Measurements from ENCODE around the gene PPP2R5C. TPM values are rescaled to one million over a fixed set of nuclear protein-coding genes. Genes with fewer than 3 reads are reported as not detected.

PPP2R5C gene
- polyA plus RNA-seq, 1 donor from 2014 or later: 111 TPM

DNA sequence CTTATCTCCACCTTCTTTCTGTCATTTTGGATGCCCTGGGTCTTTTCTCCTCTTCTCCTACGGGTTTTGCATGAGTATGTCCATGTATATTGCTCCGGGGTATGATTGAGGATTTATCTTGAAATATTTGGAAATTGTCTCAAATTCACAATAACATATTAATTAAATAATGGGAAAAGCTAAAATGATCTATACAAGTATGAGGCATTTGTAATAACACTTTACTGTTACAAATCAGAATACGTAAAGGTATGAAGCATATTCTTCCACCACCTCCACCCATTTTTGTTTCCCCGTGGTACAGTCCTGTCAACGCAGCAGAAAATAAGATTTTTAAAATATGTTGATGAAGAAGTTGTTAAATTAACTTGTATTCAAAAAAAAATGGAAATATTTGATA lies 91.3 kb downstream of the PPP2R5C start:
- Histone ChIP-seq H3K9ac (ENCODE audit: low read length) (no peak overlapping the region), H2AFZ (ENCODE audit: low read depth, low read length) (no peak overlapping the region), H3K79me2 (replicated peaks; ENCODE audit: insufficient read depth, low read length) (peaks cover 44% of the 10 kb centered on the region), H3F3A (ENCODE audit: insufficient read depth, low read length, poor library complexity, severe bottlenecking) (no peaks in the 10 kb centered on the region), H3K9me2 (ENCODE audit: insufficient read depth, low read length) (no peaks in the 10 kb centered on the region), H3K4me2 (ENCODE audit: low read length) (no peak overlapping the region), H3K9me3 (ENCODE audit: low read length) (no peaks in the 10 kb centered on the region), H3K27me3 (ENCODE audit: insufficient read depth, low read depth, low read length) (no peaks in the 10 kb centered on the region), H4K20me1 (ENCODE audit: insufficient read depth) (no peaks in the 10 kb centered on the region), H3K4me3 (ENCODE audit: low read length) (no peak overlapping the region), H3K36me3 (ENCODE audit: insufficient read depth, low read length) (peaks cover 5% of the 10 kb centered on the region), H3K27ac (ENCODE audit: low read length) (no peak overlapping the region)
- no peak for TF ChIP-seq MXI1 (conservative IDR thresholded peaks at IDR 0.05; ENCODE audit: poor library complexity, severe bottlenecking)
- TF ChIP-seq, protein P1, sequence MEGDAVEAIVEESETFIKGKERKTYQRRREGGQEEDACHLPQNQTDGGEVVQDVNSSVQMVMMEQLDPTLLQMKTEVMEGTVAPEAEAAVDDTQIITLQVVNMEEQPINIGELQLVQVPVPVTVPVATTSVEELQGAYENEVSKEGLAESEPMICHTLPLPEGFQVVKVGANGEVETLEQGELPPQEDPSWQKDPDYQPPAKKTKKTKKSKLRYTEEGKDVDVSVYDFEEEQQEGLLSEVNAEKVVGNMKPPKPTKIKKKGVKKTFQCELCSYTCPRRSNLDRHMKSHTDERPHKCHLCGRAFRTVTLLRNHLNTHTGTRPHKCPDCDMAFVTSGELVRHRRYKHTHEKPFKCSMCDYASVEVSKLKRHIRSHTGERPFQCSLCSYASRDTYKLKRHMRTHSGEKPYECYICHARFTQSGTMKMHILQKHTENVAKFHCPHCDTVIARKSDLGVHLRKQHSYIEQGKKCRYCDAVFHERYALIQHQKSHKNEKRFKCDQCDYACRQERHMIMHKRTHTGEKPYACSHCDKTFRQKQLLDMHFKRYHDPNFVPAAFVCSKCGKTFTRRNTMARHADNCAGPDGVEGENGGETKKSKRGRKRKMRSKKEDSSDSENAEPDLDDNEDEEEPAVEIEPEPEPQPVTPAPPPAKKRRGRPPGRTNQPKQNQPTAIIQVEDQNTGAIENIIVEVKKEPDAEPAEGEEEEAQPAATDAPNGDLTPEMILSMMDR (IDR thresholded peaks at IDR 0.05; ENCODE audit: poor library complexity, severe bottlenecking): no peak
- TF ChIP-seq RAD21 (conservative IDR thresholded peaks at IDR 0.05): no peak
- TF ChIP-seq, protein P2, sequence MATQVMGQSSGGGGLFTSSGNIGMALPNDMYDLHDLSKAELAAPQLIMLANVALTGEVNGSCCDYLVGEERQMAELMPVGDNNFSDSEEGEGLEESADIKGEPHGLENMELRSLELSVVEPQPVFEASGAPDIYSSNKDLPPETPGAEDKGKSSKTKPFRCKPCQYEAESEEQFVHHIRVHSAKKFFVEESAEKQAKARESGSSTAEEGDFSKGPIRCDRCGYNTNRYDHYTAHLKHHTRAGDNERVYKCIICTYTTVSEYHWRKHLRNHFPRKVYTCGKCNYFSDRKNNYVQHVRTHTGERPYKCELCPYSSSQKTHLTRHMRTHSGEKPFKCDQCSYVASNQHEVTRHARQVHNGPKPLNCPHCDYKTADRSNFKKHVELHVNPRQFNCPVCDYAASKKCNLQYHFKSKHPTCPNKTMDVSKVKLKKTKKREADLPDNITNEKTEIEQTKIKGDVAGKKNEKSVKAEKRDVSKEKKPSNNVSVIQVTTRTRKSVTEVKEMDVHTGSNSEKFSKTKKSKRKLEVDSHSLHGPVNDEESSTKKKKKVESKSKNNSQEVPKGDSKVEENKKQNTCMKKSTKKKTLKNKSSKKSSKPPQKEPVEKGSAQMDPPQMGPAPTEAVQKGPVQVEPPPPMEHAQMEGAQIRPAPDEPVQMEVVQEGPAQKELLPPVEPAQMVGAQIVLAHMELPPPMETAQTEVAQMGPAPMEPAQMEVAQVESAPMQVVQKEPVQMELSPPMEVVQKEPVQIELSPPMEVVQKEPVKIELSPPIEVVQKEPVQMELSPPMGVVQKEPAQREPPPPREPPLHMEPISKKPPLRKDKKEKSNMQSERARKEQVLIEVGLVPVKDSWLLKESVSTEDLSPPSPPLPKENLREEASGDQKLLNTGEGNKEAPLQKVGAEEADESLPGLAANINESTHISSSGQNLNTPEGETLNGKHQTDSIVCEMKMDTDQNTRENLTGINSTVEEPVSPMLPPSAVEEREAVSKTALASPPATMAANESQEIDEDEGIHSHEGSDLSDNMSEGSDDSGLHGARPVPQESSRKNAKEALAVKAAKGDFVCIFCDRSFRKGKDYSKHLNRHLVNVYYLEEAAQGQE (IDR thresholded peaks at IDR 0.05; ENCODE audit: borderline replicate concordance): no peak
- TF ChIP-seq POLR2AphosphoS5 (IDR thresholded peaks at IDR 0.05): no peak
- TF ChIP-seq EZH2 (IDR thresholded peaks at IDR 0.05; ENCODE audit: borderline replicate concordance, insufficient read depth, low read length, poor library complexity, severe bottlenecking): no peak

DNA sequence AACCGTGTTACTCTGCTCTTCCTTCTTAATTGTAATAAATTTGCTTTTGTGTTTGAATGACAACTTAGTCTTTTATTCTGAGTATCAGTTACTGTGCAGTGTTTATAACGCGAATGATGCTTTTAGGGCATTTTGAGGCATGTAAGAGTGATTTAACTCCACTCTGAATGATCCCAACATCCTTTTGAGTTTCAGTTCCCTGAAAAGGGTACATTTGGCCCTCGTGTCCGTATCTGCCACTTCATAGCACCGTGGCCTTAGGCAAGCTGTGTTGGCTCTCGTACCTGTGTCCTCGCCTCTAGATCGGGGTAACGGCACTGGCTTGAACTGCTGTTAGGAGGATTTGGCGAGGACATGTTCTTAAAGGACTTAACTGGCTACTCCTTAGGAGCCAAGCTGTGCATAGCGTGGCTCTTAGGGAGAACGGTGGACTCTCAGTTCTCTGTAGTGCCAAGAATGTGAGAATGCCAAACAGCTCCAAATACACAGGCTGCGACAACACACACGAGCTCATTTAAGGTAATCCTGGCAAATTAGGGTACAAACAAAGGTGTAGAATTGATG lies 92.0 kb downstream of the PPP2R5C start:
- H3K36me3 ChIP-seq (ENCODE audit: insufficient read depth, low read length): peaks cover 7% of the 10 kb centered on the region
- TF ChIP-seq SMC3 (conservative IDR thresholded peaks at IDR 0.05; ENCODE audit: poor library complexity): no peak
- TF ChIP-seq, protein P1 (IDR thresholded peaks at IDR 0.05; ENCODE audit: poor library complexity, severe bottlenecking): no peak
- no peak for TF ChIP-seq MXI1 (conservative IDR thresholded peaks at IDR 0.05; ENCODE audit: poor library complexity, severe bottlenecking)
- TF ChIP-seq EP300 (conservative IDR thresholded peaks at IDR 0.05; ENCODE audit: poor library complexity, severe bottlenecking): no peak
- TF ChIP-seq RAD21 (conservative IDR thresholded peaks at IDR 0.05): no peak
- TF ChIP-seq EZH2 (IDR thresholded peaks at IDR 0.05; ENCODE audit: borderline replicate concordance, insufficient read depth, low read length, poor library complexity, severe bottlenecking): no peak
- TF ChIP-seq TAF1 (IDR thresholded peaks at IDR 0.05; ENCODE audit: low read depth): no peak
- no peak for TF ChIP-seq POLR2AphosphoS5 (IDR thresholded peaks at IDR 0.05)
- TF ChIP-seq, protein P2 (IDR thresholded peaks at IDR 0.05; ENCODE audit: borderline replicate concordance): no peak
- H3K27me3 ChIP-seq (ENCODE audit: insufficient read depth, low read depth, low read length): no peaks in the 10 kb centered on the region
- H3K9ac ChIP-seq (ENCODE audit: low read length): no peak overlapping the region
- no peaks in the 10 kb centered on the region for H4K20me1 ChIP-seq (ENCODE audit: insufficient read depth)
- no peak overlapping the region for H3K4me2 ChIP-seq (ENCODE audit: low read length)
- peaks cover 39% of the 10 kb centered on the region for H3K79me2 ChIP-seq (replicated peaks; ENCODE audit: insufficient read depth, low read length)
- no peaks in the 10 kb centered on the region for H3F3A ChIP-seq (ENCODE audit: insufficient read depth, low read length, poor library complexity, severe bottlenecking)
- H3K27ac ChIP-seq (ENCODE audit: low read length): no peak overlapping the region
- H3K9me2 ChIP-seq (ENCODE audit: insufficient read depth, low read length): no peaks in the 10 kb centered on the region
- H3K4me3 ChIP-seq (ENCODE audit: low read length): no peak overlapping the region
- H3K9me3 ChIP-seq (ENCODE audit: low read length): no peaks in the 10 kb centered on the region
- no peak overlapping the region for H2AFZ ChIP-seq (ENCODE audit: low read depth, low read length)
